Hippocampal formation (tissue), 2 donors: ENCODE results near the gene NEGR1.
"Not testable (repeated sequence)": the region's sequence is repeated elsewhere in the genome, so short reads cannot be mapped to it uniquely, and the experiment has no call there.

Experiments
- DNase-seq, 2 donors: peaks; one replicate each; lab custom pipeline; 2025; lab: John Stamatoyannopoulos, UW

Gene NEGR1

GRCh38 chr1:72282271-72283021 is at the start of gene NEGR1:
NEGR1 (minus strand) TSS chr1:72282539.
- DNase-seq = peak; percentile 84 to 86

GRCh38 chr1:72326494-72326893 is 44.2 kb upstream of the NEGR1 start:
- no peak for DNase-seq

GRCh38 chr1:72324451-72324850 is 42.1 kb upstream of the NEGR1 start:
- DNase-seq = no peak

GRCh38 chr1:72322910-72323309 is 40.6 kb upstream of the NEGR1 start:
- no peak for DNase-seq

- DNase-seq = no peak
These were observed 14.2 kb upstream of the NEGR1 start for GRCh38 chr1:72296501-72296900.

- no peak for DNase-seq
These were observed 6.5 kb upstream of the NEGR1 start for GRCh38 chr1:72288886-72289285.

GRCh38 chr1:72286401-72286800 is 4.1 kb upstream of the NEGR1 start:
- no peak for DNase-seq

- DNase-seq = peak; percentile 18 to 61
These were observed 2.7 kb upstream of the NEGR1 start for GRCh38 chr1:72285074-72285425.

- peak; percentile 62 to 73 for DNase-seq
These were observed 2.2 kb upstream of the NEGR1 start for GRCh38 chr1:72284348-72285073.

- peak in 1 of 2 donors; percentile 86 for DNase-seq
These were observed 1.7 kb upstream of the NEGR1 start for GRCh38 chr1:72284084-72284347.

GRCh38 chr1:72283307-72284083 is 1.2 kb upstream of the NEGR1 start:
- DNase-seq = peak; percentile 83 to 86

GRCh38 chr1:72283022-72283306 is 625 bp upstream of the NEGR1 start:
- no peak for DNase-seq

GRCh38 chr1:72281637-72282270 is 585 bp downstream of the NEGR1 start:
- peak; percentile 50 to 51 for DNase-seq

GRCh38 chr1:72281144-72281543 is 1.2 kb downstream of the NEGR1 start:
- DNase-seq = peak; percentile 3 to 37

GRCh38 chr1:72280711-72281110 is 1.6 kb downstream of the NEGR1 start:
- DNase-seq = peak in 1 of 2 donors; percentile 3

- no peak for DNase-seq
These were observed 2.2 kb downstream of the NEGR1 start for GRCh38 chr1:72280131-72280530.

GRCh38 chr1:72278461-72278860 is 3.9 kb downstream of the NEGR1 start:
- DNase-seq = no peak

- DNase-seq = no peak
These were observed 10.7 kb downstream of the NEGR1 start for GRCh38 chr1:72271555-72272085.

- DNase-seq = no peak
These were observed 19.6 kb downstream of the NEGR1 start for GRCh38 chr1:72262735-72263134.

GRCh38 chr1:72253132-72253531 is 29.2 kb downstream of the NEGR1 start:
- DNase-seq = peak in 1 of 2 donors; percentile 5

GRCh38 chr1:72241397-72241796 is 40.9 kb downstream of the NEGR1 start:
- DNase-seq = no peak

GRCh38 chr1:72235931-72236330 is 46.4 kb downstream of the NEGR1 start:
- not testable (repeated sequence) for DNase-seq
